ENCODE measurements around the gene POP4.

- TF ChIP-seq CTCF (conservative IDR thresholded peaks at IDR 0.05) (no peak), ZFX (IDR thresholded peaks at IDR 0.05) (no peak)
These were observed 11.5 kb downstream of the POP4 start for GRCh38 chr19:29617366-29618266.
